Measurements from ENCODE around the gene JPT1. TPM values are rescaled to one million over a fixed set of nuclear protein-coding genes. Genes with fewer than 3 reads are reported as not detected.

Gene JPT1
- total and polyA plus RNA-seq, 2 donors (not counting 3 experiments of a cell fraction or from before 2014, with no cell fraction given): 212 to 352 TPM

GRCh38 chr17:75103601-75104554 is 50.4 kb downstream of the JPT1 start:
- no peak for TF ChIP-seq MYC (IDR thresholded peaks at IDR 0.05; ENCODE audit: low read depth, low read length)
- TF ChIP-seq GATA2 (IDR thresholded peaks at IDR 0.05; ENCODE audit: insufficient read depth, insufficient read length, low read depth, low read length): no peak
- no peak for TF ChIP-seq EZH2 (IDR thresholded peaks at IDR 0.05; ENCODE audit: borderline replicate concordance, low read depth, low read length, severe bottlenecking)
- no peak for TF ChIP-seq MAX (IDR thresholded peaks at IDR 0.05; ENCODE audit: insufficient read depth, insufficient read length)
- no peak for TF ChIP-seq JUN (IDR thresholded peaks at IDR 0.05; ENCODE audit: borderline replicate concordance, insufficient read depth, insufficient read length, low read depth)
- no peak for TF ChIP-seq FOS (IDR thresholded peaks at IDR 0.05; ENCODE audit: borderline replicate concordance, insufficient read depth, low read length)
- no peak for TF ChIP-seq POLR2A (IDR thresholded peaks at IDR 0.05; ENCODE audit: low read depth, low read length)
- TF ChIP-seq CTCF (IDR thresholded peaks at IDR 0.05; ENCODE audit: extremely low read depth in 1 of 2, insufficient read depth in 1 of 2, low read depth in 1 of 2, low read length in 2 of 2): no peak
- TF ChIP-seq POLR2AphosphoS5 (IDR thresholded peaks at IDR 0.05; ENCODE audit: insufficient read depth, low read depth, low read length): no peak
- CTCF ChIA-PET: interaction anchor here (1.3 to 5.1 kb wide), 11 partner anchors 8 to 142 kb away, joined by 3 to 80 read pairs (median 24); partner anchors contain the start of genes CDR2L, NT5C and SLC16A5
- no peaks in the 10 kb centered on the region for H3K27me3 ChIP-seq (ENCODE audit: control insufficient read depth in 2 of 2, insufficient read depth in 2 of 2, low read length in 2 of 2)
- no peak overlapping the region for H3K4me3 ChIP-seq (replicated peaks in 1 of 3; ENCODE audit: insufficient read depth in 1 of 3, low read depth in 1 of 3, low read length in 3 of 3)
- H3K9me3 ChIP-seq (replicated peaks; ENCODE audit: control insufficient read depth, insufficient read depth, low read length): no peaks in the 10 kb centered on the region
- no TSS peak for BruUV-seq (replicated peaks)
- dilution Hi-C loops (cut with MboI; ENCODE audit: extremely low pct_ligation_motif_present, low sequenced_read_pairs): no loop called here
- peaks cover 12% of the 10 kb centered on the region for H3K4me1 ChIP-seq (ENCODE audit: control insufficient read depth, extremely low read depth, insufficient read depth, low read length)
- peaks cover 0 to 10% of the 10 kb centered on the region in 2 experiments for H3K36me3 ChIP-seq (ENCODE audit: control insufficient read depth in 2 of 2, extremely low read depth in 1 of 2, insufficient read depth in 2 of 2, low read length in 2 of 2)
- FAIRE-seq: no peak
- DNase-seq (ENCODE audit: low read depth, low spot score): no peak
- no peaks in the 10 kb centered on the region for H3K79me2 ChIP-seq (ENCODE audit: control insufficient read depth, insufficient read depth, low read length)
- intact Hi-C loops (cut with micrococcal nuclease): loop anchor here (2.0 kb wide), 1 partner anchor 27 kb away; no protein-coding TSS in a partner anchor
- H3K9me1 ChIP-seq (replicated peaks; ENCODE audit: control insufficient read depth, extremely low read depth, insufficient read depth, low read length): no peaks in the 10 kb centered on the region
- POLR2A ChIA-PET: interaction anchor here (0.6 kb wide), 1 partner anchor 81 kb away, joined by 3 read pairs; no protein-coding TSS in a partner anchor
- no peaks in the 10 kb centered on the region for H4K20me1 ChIP-seq (replicated peaks; ENCODE audit: control insufficient read depth, extremely low read depth, insufficient read depth, low read length)
- no peak overlapping the region for H3K9ac ChIP-seq (replicated peaks; ENCODE audit: extremely low read depth, insufficient read depth, low read length)
- H2AFZ ChIP-seq (ENCODE audit: low read depth, low read length): no peak overlapping the region
- no peak overlapping the region for H3K4me2 ChIP-seq (ENCODE audit: insufficient read depth, low read length)
- no peak overlapping the region for H3K27ac ChIP-seq (ENCODE audit: insufficient read depth, low read depth, low read length)
